Mesendoderm (in vitro differentiated cells): ENCODE results near the gene ACTA1.
A peak's percentile ranks its signal among the peaks of the same experiment; 100 is the strongest.

Experiments
- DNase-seq: peaks from one replicate; pipeline ENCODE4 v3.0.0; 2013
- H2AK5ac ChIP-seq: 2 replicates; pipeline ENCODE4 v1.6.1; 2013; ENCODE audit warnings: low read length, inconsistent platforms
- H2BK120ac ChIP-seq: 2 replicates; pipeline ENCODE4 v1.6.1; 2013; ENCODE audit warnings: low read depth, mild to moderate bottlenecking, low read length, moderate library complexity, mixed read lengths
- H2BK15ac ChIP-seq: replicated peaks from 2 replicates; pipeline ENCODE4 v1.6.1; 2013; ENCODE audit warnings: low read depth, mild to moderate bottlenecking, moderate library complexity
- H2BK5ac ChIP-seq: 2 replicates; pipeline ENCODE4 v1.6.1; 2013; ENCODE audit warnings: low read length, inconsistent platforms
- H3K18ac ChIP-seq: 2 replicates; pipeline ENCODE4 v1.6.1; 2013; ENCODE audit warnings: mild to moderate bottlenecking, low read length, mixed read lengths
- H3K23ac ChIP-seq: one replicate; pipeline ENCODE4 v1.6.1; 2013; ENCODE audit warnings: low read length
- H3K27ac ChIP-seq: 2 replicates; pipeline ENCODE4 v1.5.1; 2013; ENCODE audit warnings: low read depth, mild to moderate bottlenecking, inconsistent platforms, low read length, moderate library complexity
- H3K27me3 ChIP-seq: 2 replicates; pipeline ENCODE4 v1.6.1; 2013; ENCODE audit warnings: low read length, control low read depth, mild to moderate bottlenecking, inconsistent platforms; ENCODE audit not compliant: insufficient read depth, poor library complexity
- H3K36me3 ChIP-seq: 2 replicates; pipeline ENCODE4 v1.6.1; 2013; ENCODE audit warnings: low read length, inconsistent platforms; ENCODE audit not compliant: control insufficient read depth, insufficient read depth
- H3K4ac ChIP-seq: one replicate; pipeline ENCODE4 v1.6.1; 2013; ENCODE audit warnings: low read depth, mild to moderate bottlenecking, low read length, moderate library complexity
- H3K4me1 ChIP-seq: 2 replicates; pipeline ENCODE4 v1.6.1; 2013; ENCODE audit warnings: low read depth, low read length, inconsistent platforms; ENCODE audit not compliant: control insufficient read depth
- H3K4me2 ChIP-seq: 2 replicates; pipeline ENCODE4 v1.6.1; 2013; ENCODE audit warnings: low read length
- H3K4me3 ChIP-seq: 2 replicates; pipeline ENCODE4 v1.5.1; 2013; ENCODE audit warnings: mild to moderate bottlenecking, low read length
- H3K56ac ChIP-seq: one replicate; pipeline ENCODE4 v1.6.1; 2013; ENCODE audit warnings: low read length
- H3K79me1 ChIP-seq: 2 replicates; pipeline ENCODE4 v1.6.1; 2013; ENCODE audit warnings: low read length, inconsistent platforms
- H3K79me2 ChIP-seq: 2 replicates; pipeline ENCODE4 v1.6.1; 2013; ENCODE audit warnings: mild to moderate bottlenecking, low read length; ENCODE audit not compliant: control insufficient read depth, insufficient read depth
- H3K9ac ChIP-seq: 2 replicates; pipeline ENCODE4 v1.6.1; 2013; ENCODE audit warnings: low read length, inconsistent platforms
- H4K5ac ChIP-seq: one replicate; pipeline ENCODE4 v1.6.1; 2013; ENCODE audit warnings: low read length
- H4K8ac ChIP-seq: one replicate; pipeline ENCODE4 v1.6.1; 2013; ENCODE audit warnings: low read depth, mild to moderate bottlenecking, control low read depth, low read length, moderate library complexity
- WGBS: extraction: QIAGEN DNeasy Blood & Tissue Kit; methylation state at CpG from one replicate; pipeline ENCODE4 v1.1.7; 2013; ENCODE audit warnings: low lambda C conversion rate, missing lambda C conversion rate; ENCODE audit not compliant: insufficient coverage; ENCODE audit errors: extremely low coverage; 5-methylcytosine and 5-hydroxymethylcytosine counted together

Gene ACTA1

DNA sequence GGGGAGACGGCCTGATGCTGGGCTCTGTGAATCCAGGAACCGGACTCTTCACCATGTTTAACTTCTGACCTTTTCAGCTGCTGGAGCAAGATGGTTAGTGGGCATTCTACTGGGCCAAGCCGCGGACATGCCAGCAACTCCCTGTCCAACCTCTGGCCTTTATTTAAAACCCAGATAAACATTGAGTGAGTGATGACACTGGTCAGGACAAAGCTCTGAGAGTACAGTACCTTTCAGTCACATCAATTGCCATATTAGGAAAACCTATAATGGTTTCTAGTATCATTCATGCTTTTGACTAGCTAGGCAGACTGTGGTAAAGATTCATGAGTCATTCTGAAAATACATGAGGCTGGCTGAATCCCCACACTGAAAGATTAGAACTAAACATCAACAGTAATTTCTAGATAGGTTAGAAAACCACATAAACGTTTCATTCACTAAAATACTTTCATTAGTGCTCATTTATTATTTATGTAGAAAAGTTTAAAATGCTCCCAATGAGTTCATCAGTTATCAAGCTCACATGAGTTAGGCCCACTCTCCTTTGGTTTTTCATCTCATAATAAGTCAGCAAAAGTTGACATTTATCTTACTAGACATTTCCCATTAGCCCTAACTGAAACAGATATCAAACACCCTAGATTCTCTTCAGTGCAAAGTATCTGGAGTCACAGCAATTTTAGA is 7.1 kb upstream of the ACTA1 start:
- no peak overlapping the region for H3K27ac ChIP-seq

DNA sequence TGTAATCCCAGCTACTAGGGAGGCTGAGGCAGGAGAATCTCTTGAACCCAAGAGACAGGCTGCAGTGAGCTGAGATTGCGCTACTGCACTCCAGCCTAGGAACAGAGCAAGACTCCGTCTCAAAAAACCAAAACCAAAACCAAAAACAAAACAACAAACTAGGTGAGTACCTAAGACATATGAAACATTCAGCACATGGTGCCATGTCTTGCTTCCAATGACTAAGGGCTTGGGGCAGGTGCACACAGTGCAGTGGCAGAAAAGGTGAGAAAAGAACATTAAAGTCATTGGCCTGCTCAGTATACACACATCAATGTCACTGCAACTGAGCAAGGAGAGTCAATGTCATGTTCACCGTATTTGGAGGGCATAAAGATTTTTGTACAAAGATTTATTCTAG is 4.1 kb upstream of the ACTA1 start:
- H3K4ac ChIP-seq, result no peak overlapping the region
- H3K4me1 ChIP-seq, result peaks cover 2% of the 10 kb centered on the region
- no CpG with 5 or more reads among the region's 3 CpGs for WGBS
- H3K79me2 ChIP-seq, result no peaks in the 10 kb centered on the region
- no peak overlapping the region for H4K5ac ChIP-seq
- no peak overlapping the region for H3K18ac ChIP-seq
- no peak overlapping the region for H3K4me3 ChIP-seq
- no peak overlapping the region for H3K23ac ChIP-seq
- no peak overlapping the region for H3K27ac ChIP-seq
- no peak overlapping the region for H3K56ac ChIP-seq
- no peak overlapping the region for H4K8ac ChIP-seq
- no peak overlapping the region for H2BK120ac ChIP-seq
- H3K9ac ChIP-seq, result no peak overlapping the region
- no peak overlapping the region for H2BK5ac ChIP-seq
- DNase-seq, result no peak
- H3K79me1 ChIP-seq, result no peaks in the 10 kb centered on the region
- no peak overlapping the region for H3K4me2 ChIP-seq
- no peak overlapping the region for H2AK5ac ChIP-seq
- H3K27me3 ChIP-seq, result peaks cover 11% of the 10 kb centered on the region
- no peaks in the 10 kb centered on the region for H3K36me3 ChIP-seq
- no peak overlapping the region for H2BK15ac ChIP-seq

More for the DNA sequence above, 7.1 kb upstream of the ACTA1 start:
- Histone ChIP-seq H2BK5ac (no peak overlapping the region), H3K79me1 (no peaks in the 10 kb centered on the region), H3K4ac (no peak overlapping the region), H2BK120ac (no peak overlapping the region), H4K8ac (no peak overlapping the region), H3K23ac (no peak overlapping the region), H3K4me2 (no peak overlapping the region), H3K36me3 (peaks cover 1% of the 10 kb centered on the region), H3K9ac (no peak overlapping the region), H3K4me3 (no peak overlapping the region), H3K18ac (no peak overlapping the region), H3K4me1 (no peaks in the 10 kb centered on the region), H3K27me3 (no peaks in the 10 kb centered on the region), H4K5ac (no peak overlapping the region), H2BK15ac (no peak overlapping the region), H3K79me2 (no peaks in the 10 kb centered on the region), H3K56ac (no peak overlapping the region), H2AK5ac (no peak overlapping the region)
- no peak for DNase-seq
- WGBS, result 100% methylated on average over 1 of the region's 5 CpGs

DNA sequence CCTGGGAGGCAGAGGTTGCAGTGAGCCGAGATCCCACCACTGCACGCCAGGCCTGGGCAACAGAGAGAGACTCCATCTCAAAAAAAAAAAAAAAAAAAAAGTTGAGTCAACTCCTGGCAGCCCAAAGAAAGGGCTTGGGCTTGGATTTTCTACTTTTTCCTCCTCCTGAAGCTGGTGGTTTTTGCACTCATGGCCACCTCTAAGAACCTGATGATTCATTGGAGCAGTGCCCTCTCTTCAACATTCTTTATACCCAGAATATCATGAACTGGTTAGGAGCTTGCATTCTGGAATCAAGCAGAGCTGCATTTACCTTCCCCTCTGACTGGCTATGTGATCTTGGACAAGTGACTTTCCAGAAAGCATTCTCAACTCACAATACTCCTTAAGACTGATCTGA is 3.5 kb upstream of the ACTA1 start:
- Histone ChIP-seq H3K23ac (no peak overlapping the region), H3K27me3 (peaks cover 15% of the 10 kb centered on the region), H3K18ac (no peak overlapping the region), H3K4me1 (peaks cover 2% of the 10 kb centered on the region), H2BK120ac (no peak overlapping the region), H3K36me3 (no peaks in the 10 kb centered on the region), H3K56ac (no peak overlapping the region), H3K79me2 (no peaks in the 10 kb centered on the region), H3K9ac (no peak overlapping the region), H3K27ac (no peak overlapping the region), H2BK15ac (no peak overlapping the region), H3K4ac (no peak overlapping the region), H4K8ac (no peak overlapping the region), H4K5ac (no peak overlapping the region), H3K4me2 (no peak overlapping the region), H3K79me1 (no peaks in the 10 kb centered on the region), H2AK5ac (no peak overlapping the region), H3K4me3 (no peak overlapping the region), H2BK5ac (no peak overlapping the region)
- WGBS, result no CpG with 5 or more reads among the region's 2 CpGs
- no peak for DNase-seq

DNA sequence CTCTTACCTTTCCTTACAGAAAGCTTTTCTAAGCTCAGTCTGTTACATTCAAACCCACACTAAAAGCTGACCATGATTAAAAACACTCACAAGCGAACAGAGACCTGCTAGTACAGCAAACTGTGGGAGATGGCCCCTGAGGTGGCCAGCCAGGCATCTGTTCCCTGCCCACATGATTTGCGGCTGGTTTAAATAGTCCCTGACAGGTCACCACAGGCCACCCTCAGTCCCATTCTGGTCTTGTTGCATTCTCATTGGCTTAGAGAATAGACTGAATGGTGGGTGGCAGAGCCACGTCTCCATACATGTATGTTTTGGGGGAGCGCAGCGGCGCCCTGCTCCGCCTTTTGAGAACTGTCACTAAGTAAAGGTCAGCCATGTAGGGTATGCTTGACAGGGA is 2.3 kb upstream of the ACTA1 start:
- WGBS, result no CpG with 5 or more reads among the region's 7 CpGs

DNA sequence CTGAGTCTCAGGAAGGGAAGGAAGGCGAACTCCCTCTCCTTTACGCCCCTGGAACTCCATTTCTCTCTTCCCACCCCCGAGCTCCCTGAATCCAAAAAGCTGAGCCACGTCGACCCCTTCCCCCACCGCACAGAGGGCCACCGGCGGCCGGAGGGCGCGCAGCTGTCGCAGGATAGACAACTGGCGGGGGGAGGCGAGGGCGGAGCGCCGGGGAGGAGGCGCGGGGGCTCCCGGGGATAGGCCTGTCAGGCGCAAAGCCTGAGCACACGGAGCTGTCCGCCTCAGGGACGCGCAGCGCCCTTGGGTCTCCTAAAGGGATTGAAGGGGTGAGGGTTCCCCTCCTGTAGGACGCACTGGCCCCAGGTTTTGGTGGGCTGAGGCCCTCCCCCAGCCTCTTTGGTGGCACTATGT is 752 bp upstream of the ACTA1 start:
- Histone ChIP-seq H4K8ac (no peak overlapping the region), H2AK5ac (no peak overlapping the region), H3K9ac (peak overlapping the region; percentile 12), H3K56ac (no peak overlapping the region), H3K79me2 (no peaks in the 10 kb centered on the region), H3K18ac (no peak overlapping the region), H3K79me1 (no peaks in the 10 kb centered on the region), H2BK15ac (no peak overlapping the region), H3K23ac (no peak overlapping the region), H3K4me3 (no peak overlapping the region), H3K4me2 (peak overlapping the region; percentile 52), H2BK5ac (no peak overlapping the region), H4K5ac (no peak overlapping the region), H3K4me1 (peaks cover 2% of the 10 kb centered on the region), H3K27me3 (peaks cover 17% of the 10 kb centered on the region), H2BK120ac (no peak overlapping the region), H3K36me3 (no peaks in the 10 kb centered on the region), H3K27ac (no peak overlapping the region), H3K4ac (no peak overlapping the region)
- DNase-seq, result peak; percentile 71
- WGBS, result no CpG with 5 or more reads among the region's 27 CpGs

More for the DNA sequence above, 2.3 kb upstream of the ACTA1 start:
- Histone ChIP-seq H3K4me3 (no peak overlapping the region), H2AK5ac (no peak overlapping the region), H2BK120ac (no peak overlapping the region), H4K8ac (no peak overlapping the region), H3K9ac (no peak overlapping the region), H3K4me2 (no peak overlapping the region), H3K56ac (no peak overlapping the region), H3K23ac (no peak overlapping the region), H3K36me3 (no peaks in the 10 kb centered on the region), H3K79me2 (no peaks in the 10 kb centered on the region), H2BK15ac (no peak overlapping the region), H3K4me1 (peaks cover 2% of the 10 kb centered on the region), H2BK5ac (no peak overlapping the region), H3K79me1 (no peaks in the 10 kb centered on the region), H3K18ac (no peak overlapping the region), H3K27ac (no peak overlapping the region), H3K4ac (no peak overlapping the region), H4K5ac (no peak overlapping the region), H3K27me3 (peaks cover 15% of the 10 kb centered on the region)
- no peak for DNase-seq
